Upper lobe of left lung (tissue), 4 donors: ENCODE results near the gene P2RX7.

Source experiments
- CTCF ChIP-seq, 6 experiments: fragments of 450-650 bp in 4 of 6; fragments of 200-600 bp in 2 of 6; sonication (generic) in 2 of 6; IDR thresholded peaks; one replicate each; pipeline ENCODE4 v1.5.1; 2016 to 2019; ENCODE audit warnings: antibody characterized with exemption in 6 of 6
- POLR2A ChIP-seq, 4 donors: fragments of 450-650 bp; IDR thresholded peaks; one replicate each; pipeline ENCODE4 v1.5.1; 2016 to 2017; ENCODE audit warnings: antibody characterized with exemption in 4 of 4, mild to moderate bottlenecking in 2 of 4
- POLR2AphosphoS5 ChIP-seq, 2 donors: sonication (generic); formaldehyde crosslinking; IDR thresholded peaks; one replicate each; pipeline ENCODE4 v1.5.1; 2017; ENCODE audit warnings: antibody characterized with exemption in 2 of 2

- TF ChIP-seq POLR2A (IDR thresholded peaks at IDR 0.05) (no peak), CTCF (IDR thresholded peaks at IDR 0.05) (no peak), POLR2AphosphoS5 (IDR thresholded peaks at IDR 0.05) (no peak)
These were observed 12.5 kb downstream of the P2RX7 start for GRCh38 chr12:121145221-121145620.
